Amniotic epithelial cell (primary cell): ENCODE results near the gene DTNB.
A peak's percentile ranks its signal among the peaks of the same experiment; 100 is the strongest.
"Not testable (repeated sequence)": the region's sequence is repeated elsewhere in the genome, so short reads cannot be mapped to it uniquely, and the experiment has no call there.

Source experiments
- DNase-seq: peaks from one replicate; pipeline ENCODE4 v3.0.0-alpha.2; 2010; ENCODE audit warnings: low read depth

The DTNB gene

GRCh38 chr2:25673300-25674076, at the start of gene DTNB:
Gene DTNB (minus strand): TSS chr2:25673577. CDS start chr2:25652660, 20,917 bp downstream.
- peak; percentile 51 for DNase-seq

GRCh38 chr2:25722224-25722623, 48.8 kb upstream of the DTNB start:
- no peak for DNase-seq

DNA sequence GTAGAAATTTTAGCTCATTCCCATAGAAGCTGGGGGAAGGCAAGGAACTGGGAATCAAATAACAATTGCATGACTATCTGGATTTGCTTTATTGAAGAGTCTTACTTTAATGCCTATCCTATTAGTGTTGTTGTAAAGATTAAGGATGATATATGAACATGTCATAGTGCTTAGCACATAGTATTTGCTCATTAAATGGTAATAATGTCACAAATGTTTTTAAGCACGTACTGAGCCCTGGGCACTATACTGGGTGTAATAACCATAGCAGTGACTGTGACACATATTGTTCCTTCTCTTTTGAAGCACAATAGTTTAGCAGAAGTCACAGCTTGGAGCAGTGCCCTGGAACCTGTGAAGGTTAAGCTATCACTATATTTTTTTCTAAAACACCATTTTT, 47.2 kb upstream of the DTNB start:
- no peak for DNase-seq

DNA sequence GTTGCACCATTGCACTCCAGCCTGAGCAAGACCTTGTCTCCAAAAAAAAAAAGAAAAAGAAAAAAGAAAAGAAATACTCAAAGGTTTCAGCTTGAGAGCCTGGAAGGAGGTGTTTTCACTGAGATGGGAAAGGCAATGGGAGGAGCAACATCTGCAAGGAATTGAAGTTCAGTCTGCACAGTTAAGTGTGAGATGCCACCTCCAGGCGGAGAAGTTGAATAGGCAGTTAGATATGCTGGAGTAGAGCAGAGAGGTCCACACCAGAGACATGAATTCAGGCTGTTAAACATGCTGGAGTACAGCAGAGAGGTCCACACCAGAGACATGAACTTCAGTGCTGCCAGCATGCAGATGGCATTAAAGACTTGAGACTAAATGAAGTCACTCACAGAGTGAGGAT, 41.4 kb upstream of the DTNB start:
- peak; percentile 12 for DNase-seq

DNA sequence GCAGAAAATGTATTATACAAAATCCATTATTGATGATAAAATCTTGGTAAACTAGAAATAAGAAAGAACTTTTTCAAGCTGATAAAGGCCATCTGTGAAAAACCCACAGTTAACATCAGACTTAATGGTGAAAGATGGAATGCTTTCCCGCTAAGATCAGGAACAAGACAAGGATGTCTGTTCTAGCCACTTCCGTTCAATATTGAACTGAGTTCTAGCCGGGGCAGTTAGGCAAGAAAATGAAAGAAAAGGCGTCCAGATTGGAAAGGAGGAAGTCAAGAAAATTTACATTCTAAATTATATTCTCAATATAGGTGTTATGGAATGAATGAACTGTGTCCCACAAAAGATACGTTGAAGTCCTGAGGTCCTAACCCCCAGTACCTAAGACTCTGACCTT, 39.1 kb upstream of the DTNB start:
- no peak for DNase-seq

GRCh38 chr2:25711675-25712354, 38.4 kb upstream of the DTNB start:
- DNase-seq: peak; percentile 56

GRCh38 chr2:25710750-25711149, 37.4 kb upstream of the DTNB start:
- DNase-seq: no peak

- no peak for DNase-seq
Measured at GRCh38 chr2:25709349-25709748, 36.0 kb upstream of the DTNB start.

DNA sequence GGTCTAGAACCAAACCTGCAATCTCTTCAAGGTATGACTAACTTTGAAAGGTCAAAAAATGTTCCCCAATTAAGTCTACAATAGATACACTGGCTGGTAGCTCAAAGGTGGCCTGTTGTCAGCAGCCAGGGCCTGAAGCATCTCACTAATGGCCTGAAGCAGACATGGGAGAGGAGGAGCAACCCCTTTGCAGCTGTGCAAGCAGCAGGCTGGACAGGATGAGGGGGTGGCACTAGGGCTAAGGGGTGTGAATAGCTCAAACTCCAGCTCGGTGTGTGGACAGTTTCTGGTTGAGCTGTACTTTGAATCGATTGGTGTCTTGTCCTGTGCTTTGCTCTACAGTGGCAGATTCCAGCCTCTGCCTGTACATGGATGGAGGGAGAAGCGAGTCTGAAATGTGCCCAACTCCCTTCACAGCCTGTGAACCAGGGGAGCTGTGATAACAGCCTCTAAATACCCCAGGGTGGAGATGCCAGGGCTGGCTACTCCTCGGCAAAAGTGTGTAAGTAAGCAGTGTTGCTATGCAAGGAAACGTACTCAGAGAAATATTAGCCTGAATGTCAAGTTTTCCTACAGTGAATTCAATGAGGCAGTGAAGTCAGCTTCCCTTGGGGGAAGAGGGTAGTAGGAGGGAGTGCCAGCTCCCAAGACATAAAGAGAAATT, 34.7 kb upstream of the DTNB start:
- no peak for DNase-seq

- DNase-seq: not testable (repeated sequence)
Measured at GRCh38 chr2:25705575-25705974, 32.2 kb upstream of the DTNB start.

- DNase-seq: no peak
Measured at GRCh38 chr2:25701801-25702200, 28.4 kb upstream of the DTNB start.

- DNase-seq: peak; percentile 73
Measured at GRCh38 chr2:25700221-25700660, 26.9 kb upstream of the DTNB start.

DNA sequence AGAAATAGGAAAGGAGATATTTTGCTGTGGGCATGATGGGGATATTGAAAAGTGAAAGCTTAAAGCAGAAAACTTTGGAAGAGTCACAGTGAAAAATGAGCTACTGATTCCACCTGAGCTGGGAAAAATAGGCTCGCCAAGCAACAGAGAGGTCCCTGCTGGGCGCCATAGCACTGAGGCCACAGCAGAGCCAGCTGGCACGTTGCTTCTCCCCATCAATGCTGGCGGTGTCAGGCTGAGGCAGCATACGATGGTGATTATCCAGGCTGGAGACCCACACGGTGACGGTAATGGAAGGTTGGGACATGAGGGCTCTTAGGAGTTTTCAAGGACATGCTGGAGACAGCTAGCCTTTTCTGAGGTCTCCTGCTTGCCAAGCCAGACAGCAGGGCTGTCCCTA, 25.8 kb upstream of the DTNB start:
- DNase-seq: no peak

- peak; percentile 37 for DNase-seq
Measured at GRCh38 chr2:25698752-25699151, 25.4 kb upstream of the DTNB start.

DNA sequence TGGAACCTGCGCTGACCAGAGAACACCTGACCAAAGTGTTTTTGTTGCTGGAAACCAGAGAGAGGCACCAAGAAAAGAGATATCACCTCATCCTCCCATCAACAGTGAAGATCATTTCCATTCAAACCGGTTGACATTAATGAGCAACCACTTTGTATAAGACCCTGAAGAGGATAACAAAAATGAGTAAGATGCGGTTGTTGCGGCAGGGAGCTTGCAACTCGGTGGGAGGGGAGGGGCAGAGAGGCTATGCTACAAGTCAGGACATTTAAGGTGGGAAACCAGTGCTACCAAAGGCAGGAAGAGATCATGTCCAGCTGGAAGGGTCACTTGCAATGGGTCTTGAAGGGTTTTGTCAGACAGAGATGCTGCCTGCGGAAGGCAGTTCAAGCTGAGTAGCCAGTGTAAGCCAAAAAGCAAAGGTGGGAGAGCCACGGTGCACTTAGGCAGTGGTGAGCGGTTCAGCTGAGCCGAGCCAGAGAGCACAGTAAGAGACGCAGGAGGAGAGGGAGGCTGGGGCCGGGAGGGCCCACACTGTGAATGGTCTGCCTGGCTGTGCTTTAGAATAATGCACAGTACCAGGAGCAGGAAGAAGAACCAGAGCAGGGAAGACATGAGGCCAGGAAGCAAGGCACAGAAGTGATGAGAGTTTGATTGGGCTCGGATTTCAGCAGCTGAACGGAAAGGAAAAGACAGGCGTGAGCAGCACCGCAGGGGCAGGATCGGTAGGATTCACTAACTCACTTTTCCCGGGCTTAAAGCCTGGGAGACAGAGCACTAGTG, 24.4 kb upstream of the DTNB start:
- no peak for DNase-seq

- DNase-seq: no peak
Measured at GRCh38 chr2:25692737-25693445, 19.5 kb upstream of the DTNB start.

DNA sequence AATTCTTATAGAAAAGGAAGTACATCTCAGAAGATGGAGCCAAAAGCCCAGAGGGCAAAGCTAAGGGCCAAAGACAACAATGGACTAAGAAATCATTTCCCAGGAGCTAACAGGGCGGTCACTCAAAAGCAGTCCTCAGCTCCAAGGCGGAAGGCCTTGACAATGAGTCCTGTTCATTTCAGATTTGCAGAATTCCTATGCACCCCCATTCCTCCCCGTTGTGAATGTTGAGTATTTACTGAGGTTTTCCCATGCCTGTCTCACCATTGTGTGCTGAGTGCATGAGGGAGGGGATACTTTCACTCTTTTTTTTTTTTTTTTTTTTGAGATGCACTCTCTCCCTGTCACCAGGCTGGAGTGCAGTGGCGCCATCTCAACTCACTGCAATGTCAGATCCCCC, 18.8 kb upstream of the DTNB start:
- no peak for DNase-seq

- DNase-seq: no peak
Measured at GRCh38 chr2:25690058-25690457, 16.7 kb upstream of the DTNB start.

DNA sequence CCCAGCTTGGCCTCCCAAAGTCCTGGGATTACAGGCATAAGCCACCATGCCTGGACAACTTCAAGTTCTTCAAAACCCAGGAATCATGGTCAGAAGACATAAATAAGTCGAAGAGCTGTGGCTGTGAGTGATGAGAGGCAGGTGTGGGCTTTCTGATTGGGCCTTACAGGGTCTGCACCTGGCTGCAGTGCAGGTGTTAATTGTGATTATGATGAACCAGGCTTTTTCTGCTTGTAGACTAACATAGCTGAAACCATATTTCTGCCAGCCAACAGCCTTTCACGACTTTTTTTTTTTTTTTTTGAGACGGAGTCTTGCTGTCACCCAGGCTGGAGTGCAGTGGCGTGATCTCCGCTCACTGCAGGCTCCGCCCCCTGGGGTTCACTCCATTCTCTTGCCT, 14.9 kb upstream of the DTNB start:
- no peak for DNase-seq

- no peak for DNase-seq
Measured at GRCh38 chr2:25685741-25686140, 12.4 kb upstream of the DTNB start.
